HG02642 (cell line): ENCODE data around the gene KRTAP4-2.
"Not testable (repeated sequence)": the region's sequence is repeated elsewhere in the genome, so short reads cannot be mapped to it uniquely, and the experiment has no call there.

Experiments used
- ATAC-seq: cut with Tn5 transposase; IDR thresholded peaks from one replicate; pipeline ENCODE4 v1.9.1; 2021; ENCODE audit warnings: mild to moderate bottlenecking; ENCODE audit not compliant: unreplicated experiment, poor library complexity

The KRTAP4-2 gene

DNA sequence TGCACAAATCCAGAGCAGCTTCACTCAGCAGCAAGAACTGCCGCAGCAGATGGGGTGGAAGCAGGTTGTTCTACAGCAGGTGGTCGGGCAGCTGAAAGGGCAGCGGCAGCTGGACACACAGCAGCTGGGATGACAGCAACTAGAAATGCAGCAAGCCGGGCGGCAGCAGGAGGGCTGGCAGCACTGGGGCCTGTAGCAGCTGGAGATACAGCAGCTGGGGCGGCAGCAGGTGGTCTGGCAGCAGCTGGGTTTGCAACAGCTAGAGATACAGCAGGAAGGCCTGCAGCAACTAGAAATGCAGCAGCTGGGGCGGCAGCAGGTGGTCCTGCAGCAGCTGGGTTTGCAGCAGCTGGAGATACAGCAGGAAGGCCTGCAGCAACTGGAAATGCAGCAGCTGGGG, 10.5 kb downstream of the KRTAP4-2 start:
- no peak for ATAC-seq

DNA sequence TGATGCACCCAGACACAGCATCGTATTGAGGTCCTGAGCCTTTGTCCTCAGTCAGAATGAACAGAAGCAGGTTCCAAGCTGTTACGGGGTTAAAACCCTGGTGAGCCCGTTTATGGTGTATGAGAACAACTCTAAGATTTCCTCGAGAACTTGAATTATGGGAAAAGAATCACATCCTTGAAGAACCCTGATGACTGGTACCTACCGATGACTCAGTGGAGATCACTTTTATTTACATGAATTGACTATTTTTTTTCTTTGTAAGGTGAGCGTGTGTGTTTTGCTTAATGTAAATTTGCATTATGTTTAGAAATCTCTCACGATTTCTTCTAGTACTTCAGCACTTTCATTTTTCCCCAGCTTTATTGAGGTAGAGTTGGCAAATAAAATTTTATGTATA, 14.2 kb downstream of the KRTAP4-2 start:
- no peak for ATAC-seq

DNA sequence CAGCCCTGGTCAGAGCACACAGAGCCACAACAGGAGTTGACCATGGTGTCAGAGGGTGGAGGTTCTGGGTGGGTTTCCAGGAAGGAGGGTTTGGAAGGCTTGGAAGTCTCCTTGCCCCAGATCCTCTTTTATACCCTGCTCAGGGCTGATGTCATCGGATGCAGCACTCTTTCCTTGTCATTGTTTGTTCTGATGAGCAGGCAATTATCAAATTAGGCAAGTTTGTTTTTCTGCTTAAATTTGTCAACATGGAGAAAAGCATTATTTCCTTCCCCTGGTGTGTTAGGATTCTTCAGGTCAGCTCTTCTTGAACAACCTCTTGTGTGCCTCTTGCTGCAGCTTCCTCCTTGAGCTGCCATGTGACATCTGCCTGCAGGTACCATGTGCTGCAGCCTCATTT, 17.4 kb downstream of the KRTAP4-2 start, which contains the start of gene KRTAP4-4:
Gene KRTAP4-4, minus strand, starts transcription at position 101 of the 400 bp plus-strand sequence. Its CDS starts 57 bp downstream, at position 44.
- ATAC-seq = no peak

DNA sequence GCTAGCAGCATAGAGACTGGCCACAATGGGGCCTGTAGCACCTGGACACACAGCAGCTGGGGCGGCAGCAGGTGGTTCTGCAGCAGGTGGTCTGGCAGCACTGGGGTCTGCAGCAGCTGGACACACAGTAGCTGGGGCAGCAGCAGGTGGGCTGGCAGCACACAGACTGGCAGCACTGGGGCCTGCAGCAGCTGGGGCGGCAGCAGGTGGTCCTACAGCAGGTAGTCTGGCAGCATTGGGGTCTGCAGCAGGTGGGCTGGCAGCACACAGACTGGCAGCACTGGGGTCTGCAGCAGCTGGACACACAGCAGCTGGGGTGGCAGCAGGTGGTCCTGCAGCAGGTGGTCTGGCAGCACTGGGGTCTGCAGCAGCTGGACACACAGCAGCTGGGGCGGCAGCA, 17.8 kb downstream of the KRTAP4-2 start:
- ATAC-seq = not testable (repeated sequence)

DNA sequence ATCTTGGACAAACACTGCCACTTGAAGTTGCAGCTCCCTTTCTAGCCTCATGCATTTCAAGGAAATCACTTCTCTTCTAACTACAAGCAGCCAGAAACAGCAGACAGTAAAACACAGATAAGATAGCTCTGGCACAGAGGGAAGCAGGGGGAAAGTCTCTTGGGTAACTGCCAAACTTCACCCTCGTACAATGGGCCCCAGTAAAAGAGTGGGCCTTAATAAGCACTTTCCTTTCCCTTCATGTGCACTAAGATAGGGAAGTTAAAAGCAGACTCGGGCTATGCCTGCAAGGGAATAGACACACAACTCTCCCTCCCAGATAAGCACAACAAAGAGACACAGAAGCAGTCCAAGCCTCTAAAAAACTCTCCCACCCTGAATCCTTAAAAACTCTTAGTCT, 24.2 kb downstream of the KRTAP4-2 start:
- no peak for ATAC-seq

DNA sequence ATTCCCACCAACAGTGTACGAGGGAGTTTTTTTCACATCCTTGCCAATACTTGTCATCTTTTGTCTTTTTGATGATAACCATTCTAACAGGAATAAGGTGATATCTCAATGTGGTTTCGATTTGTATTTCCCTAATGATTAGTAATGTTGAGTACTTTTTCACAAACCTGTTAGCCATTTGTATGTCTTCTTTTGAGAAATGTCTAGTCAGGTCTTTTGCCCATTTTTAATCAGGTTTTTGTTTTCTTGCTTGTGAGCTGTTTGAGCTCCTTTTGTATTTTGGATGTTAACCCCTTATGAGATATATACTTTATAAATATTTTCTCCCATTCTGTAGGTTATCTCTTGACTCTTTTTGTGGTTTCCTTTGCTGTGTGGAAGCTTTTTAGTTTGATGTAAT, 26.5 kb downstream of the KRTAP4-2 start:
- ATAC-seq = no peak

DNA sequence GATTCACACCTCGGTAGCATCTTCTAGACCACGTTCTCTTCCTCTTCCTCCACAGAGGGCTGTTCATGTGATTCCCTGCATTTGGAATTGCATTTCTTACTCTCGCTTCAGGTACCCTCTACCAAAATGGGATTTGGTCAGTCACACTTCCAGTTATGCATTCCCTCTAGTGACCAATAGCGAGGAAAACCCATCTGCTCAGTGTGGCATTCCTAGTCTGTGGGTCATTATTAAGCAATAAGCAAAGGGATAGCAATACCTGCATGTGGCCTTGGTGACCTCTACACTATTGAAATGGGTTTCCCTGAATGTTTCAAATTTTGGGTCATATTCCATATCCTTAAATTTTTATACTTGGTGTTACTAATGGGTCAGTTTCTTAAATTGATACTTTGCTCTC, 28.0 kb downstream of the KRTAP4-2 start:
- no peak for ATAC-seq

DNA sequence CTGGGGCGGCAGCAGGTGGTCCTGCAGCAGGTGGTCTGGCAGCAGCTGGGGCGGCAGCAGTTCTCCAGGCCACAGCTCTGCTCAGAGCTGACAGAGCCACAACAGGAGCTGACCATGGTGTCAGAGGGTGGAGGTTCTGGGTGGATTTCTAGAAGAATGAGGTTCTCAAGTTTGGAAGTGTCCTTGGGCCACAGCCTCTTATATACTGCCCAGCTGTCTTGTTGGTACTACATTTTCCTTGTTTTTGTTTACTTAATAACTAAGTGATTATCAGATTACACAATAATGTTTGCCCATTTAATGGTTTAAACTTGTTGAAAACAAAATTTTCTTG, 28.4 kb downstream of the KRTAP4-2 start, which contains the start of gene KRTAP4-5:
Gene KRTAP4-5, minus strand, starts transcription at position 174 of the 334 bp plus-strand sequence. Its CDS starts 58 bp downstream, at position 116.
- ATAC-seq = no peak

DNA sequence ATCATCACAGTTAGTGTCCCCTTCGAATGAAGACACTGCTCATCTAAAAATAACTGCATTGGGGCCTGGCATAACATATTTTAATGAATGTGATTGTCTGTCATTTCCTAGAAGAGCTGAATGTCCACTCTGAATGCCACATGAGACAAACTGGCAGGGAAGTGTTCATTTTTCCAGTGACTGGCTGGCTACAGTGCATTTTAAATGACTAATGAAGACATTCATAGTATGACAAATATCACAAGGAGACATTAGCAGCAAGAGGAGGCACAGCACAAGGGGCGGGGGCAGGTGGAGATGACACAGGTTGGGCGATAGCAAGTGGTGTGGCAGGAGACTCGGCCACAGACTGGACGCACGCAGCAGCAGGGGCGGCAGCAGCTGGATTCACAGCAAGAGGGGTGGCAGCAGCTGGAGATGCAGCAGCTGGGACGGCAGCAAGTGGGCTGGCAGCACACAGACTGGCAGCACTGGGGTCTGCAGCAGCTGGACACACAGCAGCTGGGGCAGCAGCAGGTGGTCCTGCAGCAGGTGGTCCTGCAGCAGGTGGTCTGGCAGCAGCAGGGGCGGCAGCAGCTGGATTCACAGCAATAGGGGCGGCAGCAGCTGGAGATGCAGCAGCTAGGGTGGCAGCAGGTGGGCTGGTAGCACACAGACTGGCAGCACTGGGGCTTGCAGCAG, 28.9 kb downstream of the KRTAP4-2 start:
- not testable (repeated sequence) for ATAC-seq

DNA sequence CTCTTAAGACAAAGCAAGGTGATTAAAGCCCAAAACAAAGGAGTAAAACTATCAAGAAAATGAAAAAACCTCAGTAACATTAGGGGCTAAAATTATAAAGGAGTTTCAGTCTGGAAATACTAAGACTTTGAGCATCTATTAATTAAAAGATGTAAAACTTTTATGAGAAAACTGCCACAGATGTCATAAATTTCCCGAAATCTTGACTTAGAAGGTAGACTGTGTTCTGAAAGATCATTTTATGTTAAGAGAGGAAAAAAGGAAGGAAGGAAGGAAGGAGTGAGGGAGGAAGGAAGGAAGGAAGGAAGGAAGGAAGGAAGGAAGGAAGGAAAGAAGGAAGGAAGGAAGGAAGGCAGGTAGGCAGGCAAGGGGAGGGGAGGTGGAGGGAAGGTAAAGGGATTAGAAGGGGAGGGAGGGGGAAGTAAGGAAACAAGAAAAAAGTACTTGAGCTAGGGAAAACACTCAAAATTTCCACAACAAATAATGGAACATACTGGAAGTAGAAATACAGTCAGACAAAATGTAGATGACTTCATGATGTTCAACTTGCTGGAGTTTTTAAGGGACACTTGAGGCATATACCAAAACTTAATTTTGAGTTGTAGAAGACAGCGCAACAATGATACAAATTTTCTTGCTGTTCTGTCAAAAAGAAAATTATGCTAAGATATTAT, 30.4 kb downstream of the KRTAP4-2 start:
- ATAC-seq = no peak

DNA sequence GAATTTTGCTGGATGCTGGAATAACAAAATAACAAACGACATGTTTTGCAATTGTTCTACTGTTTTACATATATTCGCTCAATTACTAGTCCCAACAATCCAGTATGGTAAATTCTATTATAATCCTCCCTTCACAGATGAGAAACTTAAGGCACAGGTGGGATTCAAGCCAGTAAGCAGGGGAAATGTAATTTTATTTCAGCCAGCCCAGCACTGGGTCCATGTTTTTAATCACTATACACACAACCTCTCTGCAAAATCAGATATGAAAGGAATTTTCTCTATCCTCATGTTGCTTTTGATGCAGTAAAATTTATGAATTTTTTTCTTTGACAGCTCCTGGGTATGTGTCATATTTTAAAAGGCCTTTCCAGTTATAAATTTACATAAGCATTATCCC, 32.8 kb downstream of the KRTAP4-2 start:
- ATAC-seq = no peak

DNA sequence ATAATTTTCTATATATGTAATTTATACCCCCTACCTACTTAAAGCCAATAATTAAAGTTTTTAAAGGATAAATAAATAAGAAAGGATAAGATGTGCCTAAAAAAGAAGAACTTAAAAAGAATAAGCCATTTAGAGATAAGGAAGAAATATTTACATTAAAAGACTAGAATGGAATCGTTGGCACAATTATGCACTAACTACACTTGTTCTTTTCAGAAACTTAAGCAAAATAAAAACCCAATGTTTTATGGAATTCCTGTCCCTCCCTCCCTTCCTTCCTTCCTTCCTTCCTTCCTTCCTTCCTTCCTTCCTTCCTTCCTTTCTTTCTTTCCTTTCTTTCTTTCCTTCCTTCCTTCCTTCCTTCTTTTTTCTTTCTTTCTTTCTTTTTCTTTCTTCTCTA, 33.2 kb downstream of the KRTAP4-2 start:
- ATAC-seq = no peak

DNA sequence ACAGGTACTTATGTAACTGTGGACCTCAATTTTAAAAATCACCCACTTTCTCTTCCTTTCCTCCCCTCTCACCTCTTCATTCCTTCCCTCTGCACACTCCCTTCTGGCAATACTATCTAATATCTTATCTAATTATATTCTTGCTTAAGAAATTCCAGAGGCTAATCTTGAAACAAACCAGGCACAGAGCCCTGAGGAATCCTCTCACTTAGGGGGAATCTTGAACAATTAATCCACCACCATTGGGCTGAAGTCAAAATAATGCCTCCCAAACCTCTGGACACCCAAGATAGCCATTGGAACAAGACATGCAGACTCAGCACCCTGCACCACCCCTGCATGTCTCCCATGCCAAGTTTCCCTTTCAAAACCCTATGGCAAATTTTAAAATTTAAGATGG, 36.7 kb downstream of the KRTAP4-2 start:
- no peak for ATAC-seq

DNA sequence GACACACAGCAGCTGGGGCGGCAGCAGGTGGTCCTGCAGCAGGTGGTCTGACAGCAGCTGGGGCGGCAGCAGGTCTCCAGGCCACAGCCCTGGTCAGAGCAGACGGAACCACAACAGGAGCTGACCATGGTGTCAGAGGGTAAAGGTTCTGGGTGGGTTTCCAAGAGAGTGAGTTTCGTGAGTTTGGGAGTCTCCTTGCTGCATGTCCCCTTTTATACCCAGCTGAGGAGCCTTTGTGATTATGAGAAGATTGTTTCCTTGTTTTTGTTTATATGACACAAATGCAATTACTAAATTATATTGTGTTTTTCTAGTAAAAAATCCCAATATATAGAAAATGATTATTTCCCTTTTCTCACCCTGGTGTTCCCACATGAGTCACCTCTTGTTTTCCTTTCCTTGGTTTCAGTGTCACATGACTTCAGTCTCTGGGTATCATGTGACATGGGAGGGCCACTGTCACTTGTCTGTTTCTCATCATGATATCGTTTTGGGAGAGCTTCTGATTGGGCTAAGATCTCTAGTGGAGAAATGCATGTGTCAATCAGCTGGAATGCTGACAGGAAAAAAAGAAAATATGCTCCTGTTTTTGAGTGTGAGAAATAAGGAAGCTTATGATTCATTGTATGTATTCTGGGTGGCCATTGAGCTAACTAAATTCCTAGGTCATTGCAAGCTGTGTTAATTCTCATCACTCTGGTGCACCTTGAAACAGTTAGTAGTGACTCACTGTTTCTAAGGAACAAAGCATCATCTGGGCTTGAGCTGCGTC, 37.5 kb downstream of the KRTAP4-2 start, which contains the start of gene KRTAP4-6:
Gene KRTAP4-6, minus strand, starts transcription at position 185 of the 772 bp plus-strand sequence. Its CDS starts 57 bp downstream, at position 128.
- ATAC-seq = no peak

DNA sequence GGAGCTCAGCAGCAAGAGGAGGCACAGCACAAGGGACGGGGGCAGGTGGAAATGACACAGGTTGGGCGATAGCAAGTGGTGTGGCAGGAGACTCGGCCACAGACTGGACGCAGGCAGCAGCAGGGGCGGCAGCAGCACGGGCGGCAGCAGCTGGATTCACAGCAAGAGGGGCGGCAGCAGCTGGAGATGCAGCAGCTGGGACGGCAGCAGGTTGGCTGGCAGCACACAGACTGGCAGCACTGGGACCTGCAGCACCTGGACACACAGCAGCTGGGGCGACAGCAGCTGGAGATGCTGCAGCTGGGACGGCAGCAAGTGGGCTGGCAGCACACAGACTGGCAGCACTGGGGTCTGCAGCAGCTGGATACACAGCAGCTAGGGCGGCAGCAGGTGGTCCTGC, 38.2 kb downstream of the KRTAP4-2 start:
- not testable (repeated sequence) for ATAC-seq

DNA sequence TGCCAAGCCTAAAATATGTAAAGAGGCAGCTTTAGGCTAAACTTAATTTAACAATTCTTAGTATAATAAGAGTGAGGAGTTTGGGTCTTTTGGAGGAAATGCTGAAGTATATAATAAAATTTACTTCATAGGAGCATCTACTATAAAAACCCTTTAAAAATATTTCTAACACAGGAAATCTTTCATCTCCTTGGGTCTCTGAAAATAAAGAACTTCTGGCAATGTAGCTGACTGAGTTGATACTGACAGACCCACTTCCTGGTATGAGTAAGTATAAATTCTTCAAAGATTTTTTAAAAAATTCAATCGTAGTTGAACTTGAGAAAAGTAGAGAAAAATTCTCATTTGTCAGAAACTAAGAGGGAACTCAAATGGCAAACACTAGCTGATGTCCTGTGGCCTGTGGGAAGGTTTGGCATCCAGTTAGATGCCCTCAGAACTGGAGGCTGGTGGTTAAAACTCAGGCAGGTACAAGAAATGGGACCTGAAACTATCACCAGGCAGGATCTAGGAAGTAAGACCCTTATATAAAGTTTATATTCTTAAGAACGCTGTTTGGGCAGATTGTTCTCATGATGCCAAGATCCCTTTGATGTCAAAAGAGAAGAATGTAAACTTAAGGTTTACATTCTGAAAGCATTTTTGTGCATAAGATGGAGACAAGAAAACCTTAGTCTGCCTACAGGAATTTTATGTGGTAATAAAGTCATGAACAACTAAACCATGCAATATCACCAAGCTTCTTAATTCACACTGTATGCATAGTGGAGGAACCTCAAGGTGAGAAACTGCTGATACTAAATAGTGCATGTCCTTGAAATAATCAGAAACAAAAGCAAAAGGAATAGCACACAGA, 43.9 kb downstream of the KRTAP4-2 start:
- ATAC-seq = no peak

DNA sequence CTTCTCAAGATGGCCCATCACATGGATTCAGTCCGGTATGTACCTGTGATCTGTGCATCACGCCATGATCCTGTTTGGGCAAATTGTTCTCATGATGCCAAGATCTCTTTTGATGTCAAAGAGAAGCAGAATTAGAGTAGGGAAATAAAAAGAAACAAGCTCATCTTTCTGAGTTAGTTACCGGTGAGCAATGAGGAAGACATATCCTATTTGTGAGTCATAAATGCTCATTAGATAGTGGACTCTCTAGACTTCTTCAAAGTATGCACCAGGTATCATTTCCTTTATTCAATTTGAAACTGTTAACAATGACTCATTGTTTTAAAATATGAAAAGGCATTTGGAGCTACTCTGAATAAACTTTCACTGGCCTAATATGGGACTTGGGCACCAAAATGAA, 46.0 kb downstream of the KRTAP4-2 start:
- no peak for ATAC-seq
